SH-SY5Y (cell line): ENCODE results near the gene PPP1R14C.

ENCODE experiments used
- GATA2 ChIP-seq: IDR thresholded peaks from 2 replicates; pipeline ENCODE4 v1.6.1; 2011; ENCODE audit warnings: mild to moderate bottlenecking, low read depth, low read length
- GATA3 ChIP-seq: IDR thresholded peaks from 2 replicates; pipeline ENCODE4 v1.6.1; 2011; ENCODE audit warnings: low read depth, mild to moderate bottlenecking, low read length, moderate library complexity

DNA sequence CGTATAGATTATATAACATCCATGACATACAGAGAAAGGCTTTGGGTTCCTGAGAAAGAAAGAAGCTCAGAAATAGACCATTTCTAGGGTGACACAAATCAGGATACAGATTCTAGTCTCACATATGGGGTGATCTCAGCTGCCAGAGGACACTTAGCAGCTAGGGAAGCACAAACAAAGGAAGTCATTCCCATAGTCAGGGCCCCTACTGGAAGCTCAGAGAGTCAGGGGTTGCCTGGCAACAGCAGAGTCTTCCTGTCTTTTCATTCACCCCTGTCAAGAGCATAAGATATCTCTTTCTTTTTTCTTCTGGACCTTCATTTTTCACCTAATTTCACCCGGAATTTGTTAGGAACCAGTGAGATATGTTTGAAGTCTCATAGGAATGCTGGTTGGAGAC, 144.1 kb downstream of the PPP1R14C start:
- TF ChIP-seq GATA2 (no peak), GATA3 (no peak)
